ENCODE measurements around the gene GLB1L2.

Gene GLB1L2

DNA sequence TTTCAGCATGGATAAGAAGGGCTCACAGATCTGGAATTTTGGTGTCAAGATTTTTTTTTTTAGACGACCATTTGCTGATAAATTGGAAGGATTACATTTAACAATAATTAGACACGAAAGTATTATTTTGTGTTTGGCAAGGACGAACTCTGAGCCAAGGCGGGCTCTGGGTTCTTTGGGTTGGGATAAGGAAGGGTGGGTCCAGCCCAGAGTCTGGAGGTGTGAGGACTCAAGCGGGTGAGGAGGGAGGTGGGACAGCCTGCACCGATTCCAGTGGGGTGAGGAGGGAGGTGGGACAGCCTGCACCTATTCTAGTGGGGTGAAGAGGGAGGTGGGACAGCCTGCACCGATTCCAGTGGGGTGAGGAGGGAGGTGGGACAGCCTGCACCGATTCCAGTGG, 76.1 kb downstream of the GLB1L2 start:
- DNase-seq = no peak

DNA sequence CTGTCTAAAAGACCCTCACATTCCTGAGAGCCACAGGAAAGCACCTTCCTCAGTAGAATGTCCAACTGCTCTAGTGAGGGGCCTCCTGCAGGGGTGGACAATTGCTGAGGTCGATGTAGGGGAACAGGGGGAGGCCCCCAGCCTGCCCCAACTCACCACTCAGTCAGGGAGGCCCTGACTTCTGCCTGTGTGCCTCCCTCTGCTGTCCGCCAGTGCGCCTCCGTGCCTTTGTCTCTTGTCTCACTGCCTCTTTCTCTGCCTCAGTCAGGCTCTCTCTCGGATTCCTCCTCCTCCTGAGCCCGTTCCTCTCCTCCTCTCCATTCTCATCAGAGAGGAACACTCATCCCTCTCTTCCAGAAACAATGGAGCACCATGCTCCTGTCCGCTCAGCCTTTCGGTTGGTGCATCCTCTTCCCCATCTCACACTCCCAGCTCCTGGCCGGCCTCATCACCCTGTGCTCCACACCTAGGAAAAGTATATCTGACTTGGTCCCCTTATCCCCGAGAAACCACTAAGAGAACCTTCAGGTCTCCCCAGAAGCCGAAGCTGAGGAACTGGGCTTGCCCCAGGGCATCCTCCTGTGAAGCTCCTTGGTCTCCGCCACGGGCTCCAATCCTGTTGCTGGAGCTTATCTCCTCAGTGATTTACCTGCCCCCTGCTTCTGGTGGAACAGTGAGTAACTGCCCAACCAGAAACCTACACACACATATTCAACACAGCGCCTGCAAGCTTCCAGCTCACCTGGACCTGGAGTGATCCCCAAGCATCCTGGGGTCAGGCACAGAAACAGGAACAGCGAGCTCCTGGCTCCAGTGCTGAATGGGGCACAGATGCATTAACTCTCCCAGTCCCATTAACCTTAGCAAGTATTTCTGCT, 78.0 kb downstream of the GLB1L2 start:
- DNase-seq = no peak

DNA sequence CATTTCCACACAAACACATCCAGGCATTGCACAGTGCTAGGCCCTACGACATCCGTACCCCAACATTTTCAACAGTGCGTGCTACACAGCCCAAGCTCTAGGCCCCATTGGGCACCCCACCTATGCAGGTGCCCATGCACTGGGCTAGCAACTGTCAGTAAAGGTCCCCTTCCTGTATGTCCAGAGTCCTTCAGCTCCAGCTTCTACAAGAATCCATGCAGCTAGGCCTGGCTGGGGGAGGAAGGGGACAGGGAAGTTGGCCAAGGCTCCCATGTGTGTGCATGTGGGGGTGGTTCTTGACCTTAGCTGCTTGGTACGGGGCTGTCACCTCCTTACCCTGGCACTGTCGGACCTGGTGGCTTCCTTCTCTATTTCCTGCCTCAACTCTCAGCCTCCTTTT, 79.0 kb downstream of the GLB1L2 start:
- no peak for DNase-seq

DNA sequence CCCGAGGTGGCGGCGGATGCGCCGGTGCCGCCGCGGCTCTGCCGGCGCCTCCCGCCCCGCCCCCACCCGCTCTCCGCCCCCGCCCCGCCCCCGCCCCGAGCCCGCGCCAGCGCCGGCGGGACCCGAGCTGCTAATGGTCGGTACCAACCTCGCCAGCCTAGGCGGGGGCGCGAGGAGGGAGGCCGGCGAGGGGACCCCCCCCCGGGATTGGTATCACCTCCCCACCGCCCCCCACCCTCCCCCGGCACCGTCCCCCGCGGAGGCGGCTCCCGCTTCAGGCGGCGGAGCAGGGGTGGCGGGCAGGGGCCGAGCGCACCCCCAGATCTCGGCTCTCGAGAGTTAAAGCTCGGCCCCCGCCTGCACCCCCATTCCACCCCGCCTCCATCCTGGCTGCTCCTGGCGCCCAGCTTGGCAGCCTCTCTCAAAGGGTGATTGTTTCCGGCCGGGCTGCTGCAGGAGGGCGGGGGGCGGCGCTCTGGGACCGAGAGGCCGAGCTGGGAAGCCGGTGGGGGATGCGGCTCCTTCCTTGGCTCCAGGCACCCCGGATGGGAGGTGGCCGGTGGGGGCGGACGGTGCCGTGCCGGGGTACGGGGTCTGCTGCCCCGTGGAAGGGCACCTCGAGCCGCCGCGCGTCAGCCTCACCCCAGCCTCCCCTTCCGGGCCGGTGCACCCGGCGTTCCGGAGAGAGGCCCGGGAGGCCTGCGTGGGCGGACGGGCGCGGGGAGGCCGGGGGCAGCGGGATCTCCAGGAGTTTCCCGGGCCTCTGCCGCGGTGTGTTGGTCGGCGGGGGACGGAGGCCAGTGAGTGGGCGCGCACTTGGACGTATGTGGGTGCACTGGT, 80.6 kb downstream of the GLB1L2 start, which contains the start of gene B3GAT1:
Gene B3GAT1, minus strand, starts transcription at position 40 of the 840 bp plus-strand sequence. CDS start 24,583 bp downstream, outside the sequence.
- peak; percentile 21 for DNase-seq

DNA sequence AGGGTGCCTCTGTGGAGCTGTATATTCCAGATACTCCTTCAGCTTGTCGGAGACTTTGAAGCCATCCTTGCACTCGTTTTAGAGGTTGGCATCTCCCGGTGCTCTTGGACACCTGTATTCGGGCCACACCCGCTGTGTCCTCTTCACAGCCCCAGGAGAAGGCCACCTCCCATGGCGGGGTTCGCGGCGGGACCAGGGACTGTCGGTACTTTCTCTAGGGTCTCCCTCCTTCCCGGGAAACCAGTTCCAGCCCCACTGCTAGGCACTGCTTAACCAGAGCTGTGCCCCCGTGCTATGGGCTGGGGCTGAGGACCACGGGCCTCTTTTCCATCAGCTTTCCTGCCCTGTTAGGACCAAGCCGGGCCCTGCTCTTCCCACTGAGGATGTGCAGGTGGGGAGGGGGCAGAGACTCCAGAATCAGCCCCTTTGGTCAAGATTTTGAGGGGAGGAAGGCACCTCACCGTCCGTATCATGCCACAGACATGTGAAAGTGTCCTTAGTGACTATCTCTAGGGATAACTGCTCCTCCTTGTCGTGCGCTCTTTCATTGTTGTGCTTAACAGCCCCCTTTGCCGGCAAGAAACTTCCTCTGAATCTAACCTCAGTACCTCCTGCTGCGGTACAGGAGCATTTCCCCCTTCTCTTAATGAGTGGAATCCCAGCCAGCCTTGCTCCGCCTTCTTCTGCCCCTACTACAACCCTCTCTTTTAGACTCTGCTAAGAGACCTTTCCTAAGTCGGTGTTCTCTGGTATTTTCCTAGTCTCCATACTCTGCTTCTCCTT, 81.4 kb downstream of the GLB1L2 start:
- no peak for DNase-seq

DNA sequence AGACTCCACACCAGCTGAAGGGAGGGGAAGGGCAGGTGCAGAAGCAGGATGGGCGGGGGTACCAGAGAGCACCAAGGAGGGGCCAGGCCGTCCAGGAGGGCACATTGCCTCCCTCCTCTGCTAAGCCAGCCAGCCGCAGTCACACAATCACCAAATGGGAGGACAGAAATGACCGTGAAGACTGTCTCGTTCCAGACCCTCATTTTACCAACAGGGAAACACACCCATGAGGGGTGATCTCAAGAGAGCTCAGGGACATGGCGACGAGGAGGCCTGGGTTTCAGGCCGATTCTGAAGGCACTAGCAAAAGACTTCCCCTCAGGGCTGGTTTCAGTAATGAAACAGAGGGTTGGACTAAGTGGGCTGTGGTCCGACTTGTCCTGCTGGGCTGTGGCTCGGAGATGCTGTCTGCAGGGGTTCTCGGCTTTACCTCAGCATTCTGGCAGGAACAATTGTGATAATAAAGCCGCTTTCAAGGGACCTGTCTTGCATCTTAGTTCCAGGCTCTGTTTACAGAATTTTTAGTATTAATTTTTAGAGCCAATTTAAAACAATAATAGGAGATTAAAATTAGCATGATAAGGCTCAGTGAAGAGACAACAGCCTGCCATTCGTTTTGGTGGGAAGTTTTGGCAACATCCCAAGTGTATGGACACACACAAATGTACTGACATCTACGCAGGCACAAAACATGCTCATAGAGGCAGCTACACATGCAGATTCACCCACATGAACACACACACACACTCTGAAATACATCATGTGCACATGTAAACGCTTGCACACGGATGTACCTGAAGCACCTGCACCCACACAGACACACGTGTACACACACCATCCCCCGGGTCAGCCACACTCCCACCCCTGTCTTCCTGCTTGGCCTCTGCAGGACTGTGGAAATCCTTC, 82.3 kb downstream of the GLB1L2 start:
- no peak for DNase-seq

DNA sequence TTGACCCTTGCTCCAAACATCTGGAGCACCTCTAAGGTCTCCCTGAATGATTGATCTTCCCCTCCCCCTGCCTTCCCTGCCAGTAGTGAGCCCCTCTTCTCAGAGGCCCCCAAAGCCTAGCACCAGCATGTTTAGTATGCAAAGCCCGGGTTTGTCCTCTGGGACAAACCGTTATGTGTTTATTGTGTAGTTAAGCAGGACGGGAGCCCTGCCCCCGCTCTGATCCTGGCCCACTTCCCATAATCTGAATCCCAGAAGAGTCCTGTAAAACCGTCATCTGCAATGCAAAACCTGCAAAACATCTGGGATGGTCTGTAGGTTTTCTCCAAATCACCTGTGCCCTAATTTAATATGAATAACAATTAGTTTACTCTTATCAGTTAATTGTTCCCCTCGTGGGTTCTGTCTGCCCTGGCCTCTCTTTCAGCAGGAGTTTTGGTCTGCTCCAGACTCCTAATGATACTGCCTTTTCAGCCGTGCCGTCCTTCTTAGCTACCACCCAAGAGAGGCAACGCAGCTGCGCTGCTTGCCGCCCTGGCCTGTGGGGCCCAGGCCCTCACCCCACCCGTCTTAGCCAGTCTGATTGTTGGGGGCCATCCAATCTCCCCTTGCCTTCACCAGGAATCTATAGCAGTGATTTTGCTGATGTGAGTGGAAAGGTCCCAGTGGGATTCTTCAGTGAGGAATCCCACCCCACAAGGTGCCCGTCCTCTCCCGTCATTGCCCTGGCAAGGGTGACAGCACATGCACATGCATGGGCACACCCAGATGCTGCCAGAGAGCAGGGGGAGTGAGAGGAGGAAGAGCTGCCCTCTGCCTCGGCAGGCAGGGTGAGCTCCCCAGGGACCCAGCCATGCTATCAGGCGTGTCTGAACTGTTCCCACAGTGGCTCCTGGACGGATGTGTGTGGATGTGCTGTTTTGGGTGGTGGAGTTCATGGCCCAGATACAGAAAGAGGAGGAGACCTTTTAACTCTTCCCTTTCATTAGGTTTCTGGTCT, 83.3 kb downstream of the GLB1L2 start:
- no peak for DNase-seq

DNA sequence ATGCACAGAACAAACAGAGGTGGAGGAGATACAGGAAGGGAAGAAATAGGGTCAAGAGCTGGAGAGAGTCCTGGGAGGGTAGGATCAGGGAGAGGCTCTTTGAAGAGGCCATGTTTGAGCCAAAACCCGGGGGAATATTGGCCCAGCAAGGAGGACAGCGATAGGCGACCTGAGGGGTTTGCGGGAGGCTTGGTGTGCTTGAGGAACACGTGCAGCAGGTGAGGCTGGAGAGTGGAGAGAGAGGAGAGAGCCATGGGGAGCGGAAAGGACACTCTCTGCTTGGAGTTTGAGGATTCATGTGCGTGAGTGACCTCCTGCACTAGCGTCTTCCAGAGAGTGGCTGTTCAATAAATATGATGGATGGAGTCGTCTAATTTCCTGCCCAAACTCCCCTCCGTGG, 84.9 kb downstream of the GLB1L2 start:
- DNase-seq = no peak

DNA sequence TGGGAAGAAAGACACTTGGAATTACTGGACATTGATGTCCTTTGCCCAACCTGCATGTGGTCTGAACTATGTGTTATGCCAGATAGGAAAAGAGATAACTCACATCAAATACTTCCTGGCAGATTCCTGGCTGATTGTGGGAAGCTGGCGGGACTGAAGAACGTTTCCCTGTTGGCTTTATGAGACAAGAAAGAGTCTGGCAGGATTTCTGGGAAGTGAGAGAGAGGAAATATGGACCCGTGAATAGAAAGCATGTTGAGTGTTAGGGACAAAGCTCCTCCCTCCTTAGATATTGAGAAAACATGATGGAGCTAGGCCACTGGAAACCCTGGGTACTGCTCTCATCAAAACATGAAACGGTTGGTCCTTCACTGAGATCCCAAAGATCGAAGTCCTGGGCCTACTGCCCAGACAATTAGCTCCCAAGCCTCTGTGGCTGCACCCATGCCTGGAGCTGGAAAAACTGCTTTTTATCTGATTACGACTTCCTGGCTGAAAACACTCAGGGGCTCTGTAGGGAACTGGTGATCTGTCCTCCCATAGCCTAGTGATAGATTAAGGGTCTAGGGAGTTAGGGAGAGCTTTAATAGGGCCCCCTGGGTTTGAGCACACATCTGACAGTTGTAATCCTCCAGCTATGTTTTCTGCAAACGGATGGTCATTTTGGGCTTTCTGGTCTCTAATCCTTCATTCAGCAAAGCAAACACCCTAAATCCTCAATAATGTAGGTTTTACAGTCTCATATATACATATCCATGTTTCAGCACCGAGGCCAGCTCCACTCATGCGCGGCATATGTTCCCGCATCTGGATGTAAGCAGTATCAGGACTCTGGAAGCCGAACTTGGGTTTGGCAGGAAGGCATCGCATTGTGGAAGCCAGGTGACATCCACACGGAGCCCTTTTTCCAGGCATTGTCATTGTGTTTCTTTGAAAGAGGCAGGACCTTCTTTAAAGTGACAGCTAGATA, 86.4 kb downstream of the GLB1L2 start:
- DNase-seq = no peak

DNA sequence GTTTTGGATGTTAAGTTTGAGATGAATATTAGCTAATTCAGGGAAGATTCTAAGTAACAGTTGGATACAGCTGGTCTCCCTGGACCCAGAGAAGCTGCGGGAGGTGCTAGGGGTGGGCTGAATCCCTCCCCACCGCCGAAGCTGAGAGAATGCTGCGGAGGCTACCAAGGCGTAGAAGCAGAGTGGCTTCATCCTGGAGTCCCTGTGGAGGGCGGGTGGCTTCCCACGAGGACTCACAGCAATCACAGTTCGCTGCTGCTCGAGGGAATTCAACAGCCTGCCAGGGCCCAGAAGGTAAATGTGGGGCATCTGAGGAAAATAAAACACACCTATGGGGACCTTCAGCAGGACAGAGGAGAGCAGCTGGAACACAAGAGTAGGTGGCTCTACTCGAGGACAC, 91.3 kb downstream of the GLB1L2 start:
- DNase-seq = no peak

DNA sequence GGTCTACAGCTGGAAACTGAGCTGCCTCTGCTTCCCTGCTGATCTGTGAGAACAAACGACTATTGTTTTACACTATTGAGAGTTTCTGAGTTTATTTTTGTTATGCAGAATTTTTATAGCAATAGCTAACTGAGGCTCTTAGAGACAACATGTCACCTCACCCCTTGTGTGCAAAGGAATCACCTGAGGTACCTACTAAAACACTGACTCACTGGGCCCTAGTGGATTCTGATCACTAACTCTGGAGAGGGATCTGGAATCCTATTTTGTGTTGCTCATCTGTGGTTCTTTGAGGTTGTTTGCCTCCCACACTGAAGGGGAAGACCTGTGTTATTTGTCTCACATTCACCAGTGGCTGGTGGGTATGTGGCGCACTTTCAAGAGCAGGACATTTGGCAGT, 93.6 kb downstream of the GLB1L2 start:
- DNase-seq = no peak
